NCI-H69 (cell line): ENCODE data around the gene JADE1.

ENCODE experiments used
- DNase-seq: peaks from one replicate; lab custom pipeline; 2025; lab: John Stamatoyannopoulos, UW

The JADE1 gene

DNA sequence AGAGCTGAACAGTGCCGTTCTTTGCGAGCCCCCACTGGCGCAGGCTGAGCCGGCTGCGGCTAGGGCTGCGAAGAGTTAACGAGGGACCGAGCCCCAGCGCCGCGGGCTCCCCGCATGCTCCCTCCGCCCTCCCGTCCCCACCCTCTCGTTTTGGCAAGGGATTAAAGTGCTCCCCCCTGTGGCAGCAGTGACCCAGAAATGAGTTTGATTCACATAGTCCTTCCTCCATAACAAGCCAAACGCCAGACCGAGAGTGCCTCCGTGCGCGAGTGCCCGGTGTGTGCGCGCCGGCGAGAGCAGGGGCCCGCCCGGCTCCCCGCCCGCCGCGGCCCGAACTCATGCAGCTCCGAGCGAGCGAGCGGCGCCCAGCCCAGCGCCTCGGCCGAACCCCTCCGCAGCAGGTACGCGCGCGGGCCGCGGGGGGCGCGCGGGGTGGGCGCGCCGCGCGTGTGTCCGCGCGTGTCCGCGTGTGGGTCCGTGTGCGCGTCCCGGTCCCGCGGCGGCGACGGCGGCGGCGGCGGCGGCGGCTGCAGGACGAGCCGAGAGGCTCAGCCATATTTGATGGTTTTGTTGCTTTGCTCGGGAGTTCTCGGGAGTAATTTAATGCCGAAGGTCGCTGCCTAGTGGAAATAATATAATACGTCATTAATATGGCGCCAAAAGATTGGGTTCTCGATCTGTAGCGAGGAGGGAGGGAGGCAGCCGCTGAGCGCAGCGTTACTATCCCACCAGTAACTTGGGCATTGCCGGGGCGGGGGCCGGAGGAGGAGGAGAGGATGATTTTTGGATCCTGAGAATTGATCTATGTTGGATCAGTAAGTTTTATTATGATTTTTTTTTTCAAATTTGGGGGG is at the start of gene JADE1:
JADE1 (plus strand) TSS at position 224 of the 854 bp plus-strand sequence. CDS start 22,059 bp downstream, outside the sequence.
- peak; percentile 94 for DNase-seq

DNA sequence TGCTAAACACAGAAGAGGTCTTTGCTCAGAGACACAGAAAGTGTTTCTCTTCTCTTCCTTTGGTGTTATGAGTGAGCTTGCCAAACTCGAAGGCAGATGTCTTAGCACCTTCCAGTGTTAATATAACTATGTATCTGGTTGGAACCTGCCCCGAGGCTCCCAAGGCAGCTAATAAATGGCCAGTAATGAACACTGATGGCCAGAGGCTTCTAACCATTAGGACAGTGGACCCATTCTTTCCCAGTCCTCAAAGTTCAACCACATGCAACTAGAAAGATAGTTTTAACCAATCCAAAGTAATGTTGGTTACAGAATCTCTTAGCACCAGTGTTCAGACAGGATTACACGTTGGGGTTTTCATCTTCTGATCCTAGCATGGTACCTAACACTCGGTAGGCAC is 42.7 kb upstream of the JADE1 start:
- DNase-seq: no peak

DNA sequence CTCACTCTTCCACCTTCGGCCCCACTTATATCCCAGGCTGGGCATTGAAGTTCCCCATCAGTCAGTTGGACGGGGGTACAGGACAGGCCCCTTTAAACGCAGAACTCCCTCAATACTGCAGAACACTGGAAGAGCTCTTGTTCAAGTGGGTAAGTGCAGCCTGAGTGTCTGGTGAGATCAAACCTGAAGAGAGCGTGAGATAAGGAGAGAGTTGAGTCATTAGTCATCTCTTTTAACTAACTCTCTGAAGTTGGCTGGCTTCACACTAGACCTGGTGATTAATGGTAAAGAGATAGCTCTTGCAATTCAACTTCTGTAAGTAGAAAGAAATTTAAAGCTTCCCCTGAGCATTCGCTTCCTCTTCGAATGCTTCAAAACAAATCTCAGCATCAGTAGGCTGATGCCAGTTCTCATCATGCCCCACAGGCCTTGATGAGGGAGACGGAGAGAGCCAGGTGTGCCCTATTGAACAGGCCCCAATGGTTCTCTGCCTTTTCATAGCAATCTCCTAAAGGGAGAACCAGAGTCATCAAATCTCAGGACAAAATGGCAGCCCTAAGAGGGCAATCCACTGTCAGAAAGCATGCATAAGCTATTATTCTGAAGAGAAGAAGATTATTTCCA is 41.0 kb upstream of the JADE1 start:
- no peak for DNase-seq

- no peak for DNase-seq
Observed at GRCh38 chr4:128769011-128769410, 40.5 kb upstream of the JADE1 start.

- no peak for DNase-seq
Observed at GRCh38 chr4:128770807-128771206, 38.7 kb upstream of the JADE1 start.

DNA sequence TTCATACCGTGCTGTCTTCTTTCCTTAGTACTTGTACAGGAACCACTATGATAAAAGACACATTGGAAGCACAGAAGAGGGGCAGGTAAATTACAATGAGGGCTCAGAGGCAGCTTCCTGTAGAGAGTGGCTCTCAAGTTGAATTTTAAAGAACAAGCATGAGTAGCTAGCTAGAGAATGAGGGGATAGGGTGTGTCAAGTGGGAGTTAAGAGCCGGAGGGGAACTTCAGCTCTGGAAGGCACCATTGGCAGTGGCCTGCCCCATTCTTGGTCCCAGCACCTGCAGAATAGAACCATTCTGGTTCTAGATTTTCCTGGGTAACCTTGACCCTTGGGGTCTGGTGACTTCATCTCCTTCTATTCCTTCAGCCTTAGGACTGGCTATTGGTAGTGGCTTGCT is 34.0 kb upstream of the JADE1 start:
- DNase-seq: no peak

DNA sequence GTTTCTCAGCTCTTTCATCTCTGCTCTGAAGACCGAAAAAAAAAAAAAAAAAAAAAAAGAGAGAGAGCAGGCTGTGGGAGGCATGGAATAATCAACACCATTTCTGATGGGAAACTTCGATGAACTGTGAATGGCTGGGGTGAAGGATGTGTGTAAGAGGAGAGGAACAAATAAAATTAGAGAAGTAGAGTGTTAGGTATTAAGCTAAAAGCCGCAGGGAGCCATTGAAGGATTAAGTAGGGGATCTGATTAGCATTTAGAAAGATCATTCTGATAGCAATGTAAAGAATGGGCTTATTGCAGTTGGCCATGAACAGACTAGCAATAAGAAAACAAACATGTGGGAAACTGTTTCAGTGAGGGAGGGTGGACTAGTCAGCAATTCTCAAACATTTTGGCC is 33.6 kb upstream of the JADE1 start:
- DNase-seq: no peak

DNA sequence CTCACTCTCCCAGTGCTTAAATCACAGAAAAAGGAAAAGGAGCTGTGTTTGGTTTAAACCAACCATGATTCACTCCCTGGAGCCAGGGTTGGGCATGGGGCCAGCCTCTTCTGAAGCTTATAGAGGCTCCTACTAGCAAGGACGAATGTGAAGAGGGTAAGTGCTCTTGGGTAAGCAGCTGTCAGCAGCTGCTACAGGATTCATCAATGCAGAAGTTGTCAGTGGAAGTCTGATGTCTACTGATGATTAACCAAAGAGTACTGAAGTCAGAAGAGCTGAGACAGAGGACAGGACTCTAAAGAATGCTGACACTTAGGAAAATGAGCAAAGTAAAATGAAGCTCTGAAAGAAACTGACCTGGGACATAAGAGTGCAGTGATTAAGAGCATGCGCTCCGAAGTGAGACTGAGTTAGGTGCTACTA is 32.7 kb upstream of the JADE1 start:
- peak; percentile 35 for DNase-seq

GRCh38 chr4:128780688-128781087 is 28.8 kb upstream of the JADE1 start:
- DNase-seq: no peak

DNA sequence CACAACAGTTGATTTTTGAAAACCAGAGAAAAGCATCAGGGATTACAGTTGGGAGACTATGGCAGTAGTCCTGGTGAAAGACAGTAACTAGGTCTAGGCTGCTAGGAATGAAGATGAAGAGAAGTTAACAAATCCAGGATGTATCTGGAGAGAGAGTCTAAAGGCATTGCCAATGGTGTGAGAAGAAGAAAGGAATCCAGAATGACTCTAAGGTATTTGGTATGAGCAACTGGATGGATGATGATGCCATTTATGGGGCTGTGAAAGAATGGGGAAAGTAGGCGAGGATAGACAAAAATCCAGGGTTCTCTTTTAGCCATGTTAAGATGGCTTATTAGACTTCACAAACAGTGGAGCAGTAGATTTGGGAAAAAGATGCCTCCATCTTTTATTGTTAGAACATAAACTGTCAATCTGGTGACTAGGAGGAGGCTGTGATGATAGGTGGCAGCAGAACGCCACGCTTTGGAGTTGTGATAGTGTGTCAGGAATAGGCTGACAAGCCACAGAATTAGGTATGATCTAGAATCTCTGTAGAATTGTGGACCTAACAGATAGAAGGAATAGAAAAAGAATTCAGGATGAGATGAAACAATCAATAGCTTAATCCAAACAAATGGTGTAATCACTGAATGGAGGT is 27.3 kb upstream of the JADE1 start:
- DNase-seq: peak; percentile 9

DNA sequence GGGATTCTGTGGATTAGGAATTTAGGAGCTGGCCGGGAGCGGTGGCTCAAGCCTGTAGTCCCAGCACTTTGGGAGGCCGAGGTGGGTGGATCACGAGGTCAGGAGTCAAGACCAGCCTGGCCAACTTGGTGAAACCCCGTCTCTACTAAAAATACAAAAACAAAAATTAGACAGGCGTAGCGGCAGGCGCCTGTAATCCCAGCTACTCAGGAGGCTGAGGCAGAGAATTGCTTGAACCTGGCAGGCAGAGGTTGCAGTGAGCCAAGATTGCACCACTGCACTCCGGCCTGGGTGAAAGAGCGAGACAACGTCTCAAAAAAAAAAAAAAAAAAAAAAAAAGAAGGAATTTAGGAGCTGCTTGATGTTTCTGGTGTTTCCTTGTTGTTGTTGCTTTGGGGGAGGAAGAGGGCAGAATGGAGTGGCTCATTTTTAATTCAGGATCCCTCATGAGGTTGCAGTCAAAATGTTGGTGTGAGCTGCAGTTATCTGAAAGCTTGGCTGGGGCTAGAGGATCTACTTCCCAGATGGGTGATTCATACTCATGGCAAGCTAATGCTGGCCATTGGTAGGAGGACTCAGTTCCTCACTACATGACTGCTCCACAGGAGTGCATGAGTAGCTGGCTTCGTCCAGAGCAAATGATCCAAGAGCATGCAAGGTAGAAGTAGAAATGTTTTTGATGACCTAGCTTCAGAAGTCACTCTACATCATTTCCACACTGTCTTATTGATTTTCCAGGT is 26.5 kb upstream of the JADE1 start:
- no peak for DNase-seq

DNA sequence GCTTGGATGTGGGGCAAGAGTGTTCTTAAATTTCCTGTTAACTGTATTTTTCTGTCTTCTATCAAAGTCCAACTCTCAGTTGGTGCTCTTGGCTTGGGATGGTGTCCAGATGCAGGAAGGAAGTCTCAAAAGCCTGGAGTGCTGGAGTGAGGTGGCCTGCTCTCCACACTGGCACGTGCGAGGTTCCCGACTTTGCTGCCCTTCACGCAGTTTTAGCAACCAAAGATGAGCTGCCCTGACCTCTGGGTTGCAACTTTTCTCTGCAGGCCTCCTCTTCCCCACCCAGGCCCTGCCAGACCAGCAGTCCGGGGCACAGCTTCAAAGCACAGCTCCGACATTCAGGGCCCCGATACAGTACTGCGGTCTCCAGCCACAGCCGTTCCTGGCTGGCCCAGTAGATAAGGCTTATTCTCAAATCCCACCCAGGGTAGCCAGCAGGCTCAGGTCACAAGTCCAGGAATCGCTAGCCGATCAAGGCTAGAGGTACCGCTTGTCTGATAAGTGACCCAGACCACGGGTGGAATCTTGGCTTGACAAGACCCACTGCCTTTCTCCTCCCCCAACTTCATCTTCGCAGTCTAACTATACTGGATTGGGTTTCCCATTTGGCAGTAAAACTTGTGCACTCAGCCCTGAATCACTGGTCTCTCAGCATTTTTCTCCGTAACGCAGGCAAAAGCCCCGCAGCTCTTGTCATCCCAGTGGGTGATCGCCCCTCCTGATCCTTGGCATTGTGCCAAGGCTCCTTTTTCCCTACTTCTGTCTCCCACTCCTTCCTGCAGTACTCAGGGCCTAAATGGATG is 21.8 kb upstream of the JADE1 start:
- DNase-seq: peak; percentile 15

DNA sequence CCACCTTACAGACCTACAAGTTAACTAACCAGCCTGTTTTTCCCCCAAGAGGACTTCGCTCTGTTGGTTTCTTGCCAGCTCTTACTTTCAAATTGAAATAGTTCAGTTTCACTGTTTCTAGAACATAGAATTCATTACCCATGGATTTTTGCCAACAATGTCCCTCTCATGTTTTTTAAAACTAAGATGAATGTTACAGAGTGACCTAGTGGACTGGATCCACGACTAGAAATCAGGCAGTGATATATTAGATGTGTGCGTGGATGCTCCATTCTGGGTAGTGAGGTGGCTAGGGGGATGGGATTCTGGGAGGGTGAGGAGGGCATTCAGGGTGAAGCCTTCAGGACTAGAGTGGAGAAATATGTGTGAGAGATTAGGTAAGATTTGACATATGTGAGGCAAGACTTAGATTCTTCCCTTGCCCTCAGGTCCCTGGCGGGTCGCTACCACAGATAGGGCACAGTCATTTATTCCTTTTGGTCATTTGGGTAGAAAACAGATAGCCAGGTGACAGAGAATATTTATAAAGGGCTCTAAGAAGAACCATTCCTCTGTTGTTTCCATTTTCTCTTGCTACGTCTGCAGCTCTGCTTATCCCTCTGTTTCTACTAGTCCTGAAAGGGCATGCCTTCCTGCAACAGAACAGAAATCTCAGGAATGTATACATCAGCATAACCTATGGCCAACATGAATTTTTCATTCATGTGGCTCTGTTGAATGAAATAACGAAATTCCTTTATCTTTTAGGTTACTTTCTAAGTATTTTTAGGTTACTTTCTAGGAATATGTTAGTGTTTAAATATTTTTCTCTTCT is 15.4 kb upstream of the JADE1 start:
- DNase-seq: no peak

DNA sequence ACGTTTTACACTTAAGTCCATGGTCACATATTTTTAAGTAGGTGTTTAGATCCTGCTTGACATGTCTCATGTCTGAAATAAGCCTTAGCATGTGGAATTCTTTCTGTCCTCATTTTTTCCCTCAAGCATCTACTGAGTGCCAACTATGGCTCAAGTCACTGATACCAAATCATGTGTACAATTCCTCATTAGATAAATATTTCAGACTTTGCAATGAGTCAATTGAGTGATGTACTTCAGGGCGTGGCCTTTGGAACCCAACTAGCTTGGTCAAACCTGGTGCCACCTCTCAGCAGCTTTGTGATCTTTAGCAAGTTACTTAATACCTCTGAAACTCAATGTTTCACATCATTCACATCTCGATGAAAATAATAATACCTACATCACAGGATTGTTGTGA is 12.6 kb upstream of the JADE1 start:
- no peak for DNase-seq

- no peak for DNase-seq
Observed at GRCh38 chr4:128800284-128800683, 9.2 kb upstream of the JADE1 start.

DNA sequence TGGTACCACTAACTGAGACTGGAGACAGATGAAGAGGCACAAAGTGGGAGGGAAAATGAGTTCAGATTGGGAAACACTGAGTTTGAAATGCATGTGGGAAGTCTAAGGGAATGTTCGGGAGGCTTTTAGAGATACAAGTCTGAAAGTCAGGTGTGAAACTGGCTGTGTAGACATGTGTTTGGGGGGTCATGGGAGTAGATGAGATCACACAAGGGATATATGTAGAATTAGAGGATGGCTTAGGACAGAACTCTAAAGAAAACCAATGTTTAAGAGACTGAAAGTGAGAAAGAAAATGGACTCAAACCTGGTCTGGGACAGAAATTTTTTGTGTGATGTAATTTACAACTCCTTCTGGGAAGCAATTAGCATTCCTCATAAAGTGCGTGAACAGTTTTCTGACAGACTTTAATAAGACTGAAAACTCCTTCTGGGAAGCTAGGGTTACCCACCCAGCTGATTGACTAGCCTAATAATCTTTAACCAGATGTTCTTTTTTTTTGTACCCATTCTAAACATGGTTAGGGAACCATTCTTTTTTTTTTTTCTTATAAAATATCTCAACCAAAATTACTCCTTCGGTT is 8.7 kb upstream of the JADE1 start:
- DNase-seq: no peak

GRCh38 chr4:128802680-128803628 is 6.5 kb upstream of the JADE1 start:
- no peak for DNase-seq

- no peak for DNase-seq
Observed at GRCh38 chr4:128803783-128804182, 5.7 kb upstream of the JADE1 start.

GRCh38 chr4:128810331-128810870 is 901 bp downstream of the JADE1 start:
- DNase-seq: peak; percentile 68
